HG03457 (cell line): ENCODE data around the gene DAGLB.
"Not testable (repeated sequence)": the region's sequence is repeated elsewhere in the genome, so short reads cannot be mapped to it uniquely, and the experiment has no call there.

ENCODE experiments used
- ATAC-seq: cut with Tn5 transposase; IDR thresholded peaks from one replicate; pipeline ENCODE4 v1.9.1; 2021; ENCODE audit warnings: moderate number of reproducible peaks; ENCODE audit not compliant: unreplicated experiment

The DAGLB gene

GRCh38 chr7:6401536-6401935 lies 46.2 kb downstream of the DAGLB start:
- ATAC-seq: no peak

GRCh38 chr7:6400243-6401105 lies 47.3 kb downstream of the DAGLB start:
- ATAC-seq: not testable (repeated sequence)

- ATAC-seq: no peak
Measured at GRCh38 chr7:6399351-6399750, 48.4 kb downstream of the DAGLB start.

- no peak for ATAC-seq
Measured at GRCh38 chr7:6398943-6399342, 48.8 kb downstream of the DAGLB start.

- ATAC-seq: not testable (repeated sequence)
Measured at GRCh38 chr7:6397759-6398495, 49.8 kb downstream of the DAGLB start.

GRCh38 chr7:6395898-6396595 lies 51.7 kb downstream of the DAGLB start:
- ATAC-seq: no peak

GRCh38 chr7:6394114-6394513 lies 53.6 kb downstream of the DAGLB start:
- ATAC-seq: no peak

- no peak for ATAC-seq
Measured at GRCh38 chr7:6393667-6394056, 54.1 kb downstream of the DAGLB start.

- ATAC-seq: no peak
Measured at GRCh38 chr7:6392712-6393666, 54.8 kb downstream of the DAGLB start.

GRCh38 chr7:6389728-6390127 lies 58.0 kb downstream of the DAGLB start:
- no peak for ATAC-seq

- no peak for ATAC-seq
Measured at GRCh38 chr7:6387734-6388294, 59.9 kb downstream of the DAGLB start.

- no peak for ATAC-seq
Measured at GRCh38 chr7:6386779-6387178, 61.0 kb downstream of the DAGLB start.

- no peak for ATAC-seq
Measured at GRCh38 chr7:6385909-6386560, 61.7 kb downstream of the DAGLB start.

GRCh38 chr7:6385110-6385781 lies 62.5 kb downstream of the DAGLB start:
- ATAC-seq: no peak

- no peak for ATAC-seq
Measured at GRCh38 chr7:6384327-6384726, 63.4 kb downstream of the DAGLB start.

GRCh38 chr7:6382817-6383216 lies 64.9 kb downstream of the DAGLB start:
- no peak for ATAC-seq

GRCh38 chr7:6381846-6382245 lies 65.9 kb downstream of the DAGLB start:
- not testable (repeated sequence) for ATAC-seq

- no peak for ATAC-seq
Measured at GRCh38 chr7:6380310-6381095, 67.3 kb downstream of the DAGLB start.
